ENCODE results near the gene PHLDB1.

- TF ChIP-seq, protein P1, sequence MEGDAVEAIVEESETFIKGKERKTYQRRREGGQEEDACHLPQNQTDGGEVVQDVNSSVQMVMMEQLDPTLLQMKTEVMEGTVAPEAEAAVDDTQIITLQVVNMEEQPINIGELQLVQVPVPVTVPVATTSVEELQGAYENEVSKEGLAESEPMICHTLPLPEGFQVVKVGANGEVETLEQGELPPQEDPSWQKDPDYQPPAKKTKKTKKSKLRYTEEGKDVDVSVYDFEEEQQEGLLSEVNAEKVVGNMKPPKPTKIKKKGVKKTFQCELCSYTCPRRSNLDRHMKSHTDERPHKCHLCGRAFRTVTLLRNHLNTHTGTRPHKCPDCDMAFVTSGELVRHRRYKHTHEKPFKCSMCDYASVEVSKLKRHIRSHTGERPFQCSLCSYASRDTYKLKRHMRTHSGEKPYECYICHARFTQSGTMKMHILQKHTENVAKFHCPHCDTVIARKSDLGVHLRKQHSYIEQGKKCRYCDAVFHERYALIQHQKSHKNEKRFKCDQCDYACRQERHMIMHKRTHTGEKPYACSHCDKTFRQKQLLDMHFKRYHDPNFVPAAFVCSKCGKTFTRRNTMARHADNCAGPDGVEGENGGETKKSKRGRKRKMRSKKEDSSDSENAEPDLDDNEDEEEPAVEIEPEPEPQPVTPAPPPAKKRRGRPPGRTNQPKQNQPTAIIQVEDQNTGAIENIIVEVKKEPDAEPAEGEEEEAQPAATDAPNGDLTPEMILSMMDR (IDR thresholded peaks at IDR 0.05), result no peak
- TF ChIP-seq POLR2A (IDR thresholded peaks at IDR 0.05), result no peak
Measured at GRCh38 chr11:118656563-118657165, 49.2 kb downstream of the PHLDB1 start.

All from lower leg skin (tissue), 3 donors.